ENCODE results near the gene NKX2-2. TPM values are rescaled to one million over a fixed set of nuclear protein-coding genes. Genes with fewer than 3 reads are reported as not detected.

Gene NKX2-2
- polyA plus RNA-seq, 2 of the 4 experiments (the other 2 are of a cell fraction): not detected

DNA sequence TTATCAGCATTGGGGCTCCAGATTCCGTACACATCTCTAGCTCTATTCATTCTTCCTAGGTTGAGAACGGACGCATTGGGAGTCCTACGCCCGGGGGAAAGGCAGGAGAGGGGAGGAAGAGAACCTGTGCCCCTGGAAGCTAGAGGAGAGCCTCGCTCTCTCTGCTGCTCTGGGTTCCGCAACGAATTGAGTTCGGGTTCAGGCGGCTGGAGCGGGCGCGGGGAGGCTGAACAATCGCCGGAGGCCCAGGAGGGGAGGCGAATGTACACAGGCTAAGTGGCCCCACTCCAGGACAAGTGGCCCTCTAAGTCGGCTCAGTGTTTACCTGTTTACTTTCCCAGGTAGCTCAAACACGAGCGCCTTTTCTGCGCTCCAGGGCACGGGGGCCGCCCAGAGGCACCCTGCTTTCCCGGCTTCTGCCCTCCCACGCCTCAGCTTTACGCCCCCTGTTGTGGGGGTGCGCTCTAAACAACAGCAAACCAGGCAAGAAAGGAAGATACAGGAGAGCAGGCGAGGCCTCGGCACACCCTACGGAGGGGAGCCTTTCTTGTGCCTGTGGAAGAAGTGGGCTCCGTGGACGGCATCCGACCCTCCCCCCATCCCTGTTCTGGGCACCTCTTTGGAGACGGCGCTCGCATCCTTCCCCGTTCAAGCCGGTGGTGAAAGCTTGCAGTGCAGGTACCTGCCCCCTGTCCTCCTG lies 4.6 kb upstream of the NKX2-2 start:
- ATAC-seq (peak in 1 of 2 experiments; percentile 9; a peak in 2 of 6 replicates), DNase-seq (ENCODE audit: low read depth in 1 of 2, low spot score in 1 of 2) (no peak), FAIRE-seq (no peak)
- 8% methylated on average over 35 of the region's 37 CpGs for WGBS (ENCODE audit: missing lambda C conversion rate)
- H3K27ac ChIP-seq: no peak overlapping the region
- H3K4me3 ChIP-seq: no peak overlapping the region
- H3K4me1 ChIP-seq: peaks cover 28% of the 10 kb centered on the region
- CTCF ChIA-PET: interaction anchor here (1.0 to 8.2 kb wide), 5 partner anchors 11 to 698 kb away, joined by 3 to 86 read pairs (median 5); no protein-coding TSS in a partner anchor
- H3K9me3 ChIP-seq: no peaks in the 10 kb centered on the region
- POLR2A ChIA-PET: no interaction called here
- TF ChIP-seq RFX5 (IDR thresholded peaks at IDR 0.05) (no peak), SREBF2 (IDR thresholded peaks at IDR 0.05) (no peak), SMC3 (IDR thresholded peaks at IDR 0.05) (no peak), ZNF302 (CRISPR knock-in tag; IDR thresholded peaks at IDR 0.05) (no peak), RARB (CRISPR knock-in tag; IDR thresholded peaks at IDR 0.05) (no peak), ZC3H11A (IDR thresholded peaks at IDR 0.05) (no peak), KDM1A (IDR thresholded peaks at IDR 0.05; ENCODE audit: low read depth) (no peak), NFE2L2 (conservative IDR thresholded peaks at IDR 0.05; ENCODE audit: low read length) (no peak), JUNB (IDR thresholded peaks at IDR 0.05) (no peak), NR3C1 (IDR thresholded peaks at IDR 0.05) (no peak), HOXB5 (CRISPR knock-in tag; IDR thresholded peaks at IDR 0.05) (no peak), BHLHE40 (IDR thresholded peaks at IDR 0.05; ENCODE audit: low read depth, low read length) (no peak), MAFK (IDR thresholded peaks at IDR 0.05; ENCODE audit: partially characterized antibody) (no peak), RAD21 (conservative IDR thresholded peaks at IDR 0.05 in 1 of 2, IDR thresholded peaks at IDR 0.05 in 1 of 2) (no peak), TFCP2L1 (CRISPR knock-in tag; IDR thresholded peaks at IDR 0.05) (no peak), EHF (CRISPR knock-in tag; IDR thresholded peaks at IDR 0.05) (no peak), CHD2 (IDR thresholded peaks at IDR 0.05; ENCODE audit: low read length, partially characterized antibody) (no peak), E2F6 (IDR thresholded peaks at IDR 0.05; ENCODE audit: borderline replicate concordance, low read depth) (no peak)
- TF ChIP-seq, protein P1, sequence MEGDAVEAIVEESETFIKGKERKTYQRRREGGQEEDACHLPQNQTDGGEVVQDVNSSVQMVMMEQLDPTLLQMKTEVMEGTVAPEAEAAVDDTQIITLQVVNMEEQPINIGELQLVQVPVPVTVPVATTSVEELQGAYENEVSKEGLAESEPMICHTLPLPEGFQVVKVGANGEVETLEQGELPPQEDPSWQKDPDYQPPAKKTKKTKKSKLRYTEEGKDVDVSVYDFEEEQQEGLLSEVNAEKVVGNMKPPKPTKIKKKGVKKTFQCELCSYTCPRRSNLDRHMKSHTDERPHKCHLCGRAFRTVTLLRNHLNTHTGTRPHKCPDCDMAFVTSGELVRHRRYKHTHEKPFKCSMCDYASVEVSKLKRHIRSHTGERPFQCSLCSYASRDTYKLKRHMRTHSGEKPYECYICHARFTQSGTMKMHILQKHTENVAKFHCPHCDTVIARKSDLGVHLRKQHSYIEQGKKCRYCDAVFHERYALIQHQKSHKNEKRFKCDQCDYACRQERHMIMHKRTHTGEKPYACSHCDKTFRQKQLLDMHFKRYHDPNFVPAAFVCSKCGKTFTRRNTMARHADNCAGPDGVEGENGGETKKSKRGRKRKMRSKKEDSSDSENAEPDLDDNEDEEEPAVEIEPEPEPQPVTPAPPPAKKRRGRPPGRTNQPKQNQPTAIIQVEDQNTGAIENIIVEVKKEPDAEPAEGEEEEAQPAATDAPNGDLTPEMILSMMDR (IDR thresholded peaks at IDR 0.05): no peak
- H3K4me2 ChIP-seq: 0 out of 3 replicates have a peak overlapping the region, but pooled peaks have one; percentile 6

- WGBS (ENCODE audit: missing lambda C conversion rate): 48% methylated on average over 32 of the region's 32 CpGs
- no peak overlapping the region for H3K27ac ChIP-seq
- H3K4me2 ChIP-seq: 0 out of 3 replicates have a peak overlapping the region, but pooled peaks have one; percentile 6
- CTCF ChIA-PET: interaction anchor here (0.8 to 8.2 kb wide), 6 partner anchors 11 to 697 kb away, joined by 3 to 86 read pairs (median 4); no protein-coding TSS in a partner anchor
- DNase-seq (ENCODE audit: low read depth in 1 of 2, low spot score in 1 of 2): no peak
- peak in 1 of 2 experiments; percentile 6; a peak in 1 of 6 replicates for ATAC-seq
- TF ChIP-seq ZC3H11A (IDR thresholded peaks at IDR 0.05): no peak
- no peak for TF ChIP-seq HDAC2 (IDR thresholded peaks at IDR 0.05)
- no peak for TF ChIP-seq POLR2A (IDR thresholded peaks at IDR 0.05; ENCODE audit: low read length)
- TF ChIP-seq CBX8 (IDR thresholded peaks at IDR 0.05): no peak
- TF ChIP-seq PHF8 (IDR thresholded peaks at IDR 0.05; ENCODE audit: borderline replicate concordance, low read depth): no peak
- TF ChIP-seq, protein P2, sequence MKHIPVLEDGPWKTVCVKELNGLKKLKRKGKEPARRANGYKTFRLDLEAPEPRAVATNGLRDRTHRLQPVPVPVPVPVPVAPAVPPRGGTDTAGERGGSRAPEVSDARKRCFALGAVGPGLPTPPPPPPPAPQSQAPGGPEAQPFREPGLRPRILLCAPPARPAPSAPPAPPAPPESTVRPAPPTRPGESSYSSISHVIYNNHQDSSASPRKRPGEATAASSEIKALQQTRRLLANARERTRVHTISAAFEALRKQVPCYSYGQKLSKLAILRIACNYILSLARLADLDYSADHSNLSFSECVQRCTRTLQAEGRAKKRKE (CRISPR knock-in tag; IDR thresholded peaks at IDR 0.05; ENCODE audit: low read depth): no peak
- no peak for TF ChIP-seq MAFK (IDR thresholded peaks at IDR 0.05; ENCODE audit: partially characterized antibody)
- no peak overlapping the region for H3K4me3 ChIP-seq
- peaks cover 35% of the 10 kb centered on the region for H3K4me1 ChIP-seq
- H3K9me3 ChIP-seq: no peaks in the 10 kb centered on the region
- no peak for FAIRE-seq
- POLR2A ChIA-PET: no interaction called here
Observed at GRCh38 chr20:21517566-21518277, 3.9 kb upstream of the NKX2-2 start.
